Transverse colon (tissue), 4 donors: ENCODE measurements around the gene HCFC1. TPM values are rescaled to one million over a fixed set of nuclear protein-coding genes. Genes with fewer than 3 reads are reported as not detected.

ENCODE experiments used
- DNase-seq: peaks from one replicate; pipeline ENCODE4 v3.0.0-alpha.2; 2019
- H3K27ac ChIP-seq, 4 donors: fragments of 200-600 bp; sonication (generic); 2 replicates each; pipeline ENCODE4 v1.5.1; 2016 to 2018; ENCODE audit warnings: inconsistent platforms in 4 of 4
- H3K27me3 ChIP-seq: fragments of 200-600 bp; sonication (generic); 2 replicates; pipeline ENCODE4 v1.5.1; 2017; ENCODE audit warnings: inconsistent platforms
- H3K36me3 ChIP-seq, 4 donors: fragments of 200-600 bp; sonication (generic); 2 replicates each; pipeline ENCODE4 v1.5.1; 2017 to 2019; ENCODE audit warnings: inconsistent platforms in 4 of 4
- H3K4me1 ChIP-seq, 4 donors: fragments of 200-600 bp; sonication (generic); 2 replicates each; pipeline ENCODE4 v1.5.1; 2017 to 2020; ENCODE audit warnings: inconsistent platforms in 4 of 4
- H3K4me3 ChIP-seq, 4 donors: fragments of 200-600 bp; sonication (generic); 1 replicate in 1 of 4; 2 replicates in 3 of 4; pipeline versions ENCODE4 v1.5.1 to v1.6.1; 2017 to 2019; ENCODE audit warnings: inconsistent platforms in 4 of 4
- H3K9me3 ChIP-seq, 2 donors: fragments of 200-600 bp; sonication (generic); 2 replicates each; pipeline ENCODE4 v1.5.1; 2017 to 2019; ENCODE audit warnings: inconsistent platforms in 2 of 2
- EP300 ChIP-seq: sonication (generic); formaldehyde crosslinking; IDR thresholded peaks from one replicate; pipeline ENCODE4 v1.6.1; 2017; ENCODE audit warnings: antibody characterized with exemption, low read depth
- POLR2A ChIP-seq: fragments of 450-650 bp; IDR thresholded peaks from one replicate; pipeline ENCODE4 v1.6.1; 2016; ENCODE audit warnings: antibody characterized with exemption, mild to moderate bottlenecking, moderate library complexity
- POLR2AphosphoS5 ChIP-seq, 3 donors: sonication (generic); formaldehyde crosslinking; IDR thresholded peaks; one replicate each; pipeline ENCODE4 v1.6.1; 2016; ENCODE audit warnings: antibody characterized with exemption in 3 of 3
- WGBS, 2 donors: methylation state at CpG; one replicate each; pipeline ENCODE4 v1.1.5; 2018; ENCODE audit warnings: low coverage in 1 of 2; 5-methylcytosine and 5-hydroxymethylcytosine counted together
- in situ Hi-C, 4 donors: fragments of 200-750 bp; cut with MboI; loops; one replicate each; pipeline versions ENCODE4 v1.15.0 to v1.15.1; 2017; ENCODE audit warnings: low sequenced_read_pairs in 3 of 4, low pct_ligation_motif_present in 1 of 4, low pct_unique_long_range_greater_than_20kb in 1 of 4
- intact Hi-C: fragments of 100-400 bp; cut with DNase I; formaldehyde crosslinking; loops from one replicate; pipeline ENCODE4 v1.15.1; 2023; ENCODE audit warnings: low total_unique reads
- total RNA-seq, 4 donors: library from RNA; depleted of rRNA; stranded (reverse); fragments of >200 nt; gene quantifications; one replicate each; pipeline ENCODE4 v1.1.0, GENCODE V29; 2016
- TF ChIP-seq, protein P1 (sequence below), 5 experiments: fragments of 200-600 bp in 3 of 5; fragments of 450-650 bp in 2 of 5; sonication (generic) in 3 of 5; IDR thresholded peaks; 1 replicate in 2 of 5; 2 replicates in 3 of 5; pipeline ENCODE4 v1.5.1; 2016 to 2017; ENCODE audit warnings: antibody characterized with exemption in 5 of 5, inconsistent platforms in 3 of 5, mild to moderate bottlenecking in 2 of 5, moderate library complexity in 1 of 5

HCFC1 gene
- total RNA-seq, 4 donors from 2014 or later = 34.0 to 68.5 (median 49.8) TPM

DNA sequence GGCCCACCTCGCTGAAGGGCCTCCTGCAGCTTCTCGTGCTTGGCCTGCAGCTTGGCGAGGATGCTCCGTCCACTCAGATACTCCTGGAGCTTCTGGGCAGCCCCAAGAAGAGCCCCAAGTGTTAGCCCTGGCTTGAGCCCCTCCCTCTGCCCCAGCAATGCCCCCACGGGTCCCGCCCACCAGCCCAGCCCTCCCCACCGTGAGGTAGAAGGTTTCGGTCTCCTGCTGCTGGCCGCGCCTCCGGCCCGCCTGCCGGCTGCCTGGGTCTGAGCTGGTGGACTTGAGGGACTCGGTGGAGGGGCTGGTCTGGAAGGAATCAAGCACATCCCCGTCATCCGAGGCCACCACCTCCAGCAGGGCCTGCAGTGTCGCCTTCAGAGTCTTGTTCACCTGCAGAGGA is 58.4 kb downstream of the HCFC1 start:
- Histone ChIP-seq H3K27me3 (no peaks in the 10 kb centered on the region), H3K4me3 (no peak overlapping the region), H3K36me3 (no peaks in the 10 kb centered on the region), H3K27ac (no peak overlapping the region), H3K4me1 (no peaks in the 10 kb centered on the region), H3K9me3 (no peaks in the 10 kb centered on the region)
- TF ChIP-seq POLR2A (no peak), EP300 (no peak), POLR2AphosphoS5 (IDR thresholded peaks at IDR 0.05) (no peak)
- TF ChIP-seq, protein P1, sequence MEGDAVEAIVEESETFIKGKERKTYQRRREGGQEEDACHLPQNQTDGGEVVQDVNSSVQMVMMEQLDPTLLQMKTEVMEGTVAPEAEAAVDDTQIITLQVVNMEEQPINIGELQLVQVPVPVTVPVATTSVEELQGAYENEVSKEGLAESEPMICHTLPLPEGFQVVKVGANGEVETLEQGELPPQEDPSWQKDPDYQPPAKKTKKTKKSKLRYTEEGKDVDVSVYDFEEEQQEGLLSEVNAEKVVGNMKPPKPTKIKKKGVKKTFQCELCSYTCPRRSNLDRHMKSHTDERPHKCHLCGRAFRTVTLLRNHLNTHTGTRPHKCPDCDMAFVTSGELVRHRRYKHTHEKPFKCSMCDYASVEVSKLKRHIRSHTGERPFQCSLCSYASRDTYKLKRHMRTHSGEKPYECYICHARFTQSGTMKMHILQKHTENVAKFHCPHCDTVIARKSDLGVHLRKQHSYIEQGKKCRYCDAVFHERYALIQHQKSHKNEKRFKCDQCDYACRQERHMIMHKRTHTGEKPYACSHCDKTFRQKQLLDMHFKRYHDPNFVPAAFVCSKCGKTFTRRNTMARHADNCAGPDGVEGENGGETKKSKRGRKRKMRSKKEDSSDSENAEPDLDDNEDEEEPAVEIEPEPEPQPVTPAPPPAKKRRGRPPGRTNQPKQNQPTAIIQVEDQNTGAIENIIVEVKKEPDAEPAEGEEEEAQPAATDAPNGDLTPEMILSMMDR (IDR thresholded peaks at IDR 0.05) = no peak
- 85% methylated on average over 16 of the region's 17 CpGs; no CpG with 5 or more reads in 1 of the 2 donors for WGBS, 2 donors
- DNase-seq = no peak
- intact Hi-C loops = no loop called here
- in situ Hi-C loops = loop anchor here in 1 of 4 donors (25.0 kb wide), 1 partner anchor 101 kb away; no protein-coding TSS in a partner anchor

DNA sequence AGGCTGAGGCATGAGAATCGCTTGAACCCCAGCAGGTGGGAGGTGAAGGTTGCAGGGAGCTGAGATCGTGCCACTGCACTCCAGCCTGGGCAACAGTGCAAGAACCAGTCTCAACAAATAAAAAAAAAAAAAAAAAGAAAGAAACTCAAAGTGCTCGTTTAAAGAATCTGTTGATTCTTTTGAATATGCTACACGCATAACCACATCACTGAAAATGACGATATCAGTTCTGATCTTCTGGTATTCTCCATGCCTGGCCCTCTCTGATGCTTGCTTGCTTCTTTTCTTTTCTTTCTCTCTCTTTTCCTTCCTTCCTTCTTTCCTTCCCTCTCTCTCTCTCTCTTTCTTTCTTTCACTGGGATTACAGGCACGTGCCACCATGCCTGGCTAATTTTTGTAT is 59.8 kb downstream of the HCFC1 start:
- 81 to 100% methylated on average over 1 to 6 of the region's 6 CpGs for WGBS, 2 donors
- Histone ChIP-seq H3K27me3 (no peaks in the 10 kb centered on the region), H3K4me1 (no peaks in the 10 kb centered on the region), H3K4me3 (no peak overlapping the region), H3K27ac (no peak overlapping the region), H3K36me3 (no peaks in the 10 kb centered on the region), H3K9me3 (no peaks in the 10 kb centered on the region)
- in situ Hi-C loops (loop anchor here in 1 of 4 donors (25.0 kb wide), 1 partner anchor 99 kb away; no protein-coding TSS in a partner anchor), intact Hi-C loops (no loop called here)
- DNase-seq = no peak
- TF ChIP-seq, protein P1 (IDR thresholded peaks at IDR 0.05) = no peak
- TF ChIP-seq EP300 (no peak), POLR2A (no peak), POLR2AphosphoS5 (IDR thresholded peaks at IDR 0.05) (no peak)

DNA sequence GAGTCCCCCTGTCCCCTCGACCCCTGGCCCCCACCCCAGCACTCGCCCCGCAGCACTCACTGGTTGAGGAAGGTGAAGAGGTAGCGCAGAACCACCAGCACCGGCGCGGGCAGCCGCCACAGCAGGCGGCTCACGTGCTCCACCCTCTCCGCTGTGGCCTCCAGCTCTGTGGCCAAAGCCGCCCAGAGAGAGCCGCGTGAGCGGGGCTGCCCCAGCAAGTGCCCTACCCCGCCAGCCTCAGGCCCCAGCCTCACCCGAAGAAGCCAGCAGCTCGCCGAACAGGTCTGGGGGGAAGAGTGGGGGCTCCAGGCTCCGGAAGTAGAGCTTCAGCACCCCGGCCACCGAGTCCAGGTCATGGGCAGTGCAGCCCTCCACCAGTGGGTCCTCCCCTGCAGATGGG is 61.2 kb downstream of the HCFC1 start:
- no peaks in the 10 kb centered on the region for H3K27me3 ChIP-seq

DNA sequence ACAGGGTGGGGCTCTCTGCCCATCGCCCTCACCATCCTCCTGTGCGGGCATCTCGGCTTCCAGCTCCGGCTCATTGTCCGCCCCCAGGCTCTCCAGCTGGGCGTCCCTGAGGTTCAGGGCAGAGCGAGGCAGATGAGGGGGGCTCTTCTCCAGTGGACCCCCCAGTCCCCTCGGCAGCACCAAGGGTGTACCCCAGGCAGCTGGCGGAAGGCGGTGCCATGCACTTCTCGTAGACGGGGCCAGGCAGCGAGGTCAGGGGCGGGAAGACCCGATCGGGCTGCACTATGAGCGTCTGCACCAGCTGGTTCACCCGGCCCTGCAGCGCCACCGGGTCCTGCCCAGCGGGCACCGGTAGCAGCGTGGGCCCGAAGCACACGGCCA is 61.6 kb downstream of the HCFC1 start:
- intact Hi-C loops (no loop called here), in situ Hi-C loops (loop anchor here in 1 of 4 donors (25.0 kb wide), 1 partner anchor 98 kb away; no protein-coding TSS in a partner anchor)
- no peaks in the 10 kb centered on the region for H3K9me3 ChIP-seq
- no peaks in the 10 kb centered on the region for H3K4me1 ChIP-seq
- H3K27ac ChIP-seq = no peak overlapping the region
- DNase-seq = no peak
- H3K4me3 ChIP-seq = no peak overlapping the region
- 93 to 95% methylated on average over 11 to 24 of the region's 25 CpGs for WGBS, 2 donors
- no peak for TF ChIP-seq POLR2AphosphoS5 (IDR thresholded peaks at IDR 0.05)
- TF ChIP-seq POLR2A = no peak
- TF ChIP-seq, protein P1 (IDR thresholded peaks at IDR 0.05) = no peak
- no peak for TF ChIP-seq EP300
- H3K36me3 ChIP-seq = no peaks in the 10 kb centered on the region
- H3K27me3 ChIP-seq = no peaks in the 10 kb centered on the region

More for the DNA sequence above, 61.2 kb downstream of the HCFC1 start:
- no peak for DNase-seq
- H3K9me3 ChIP-seq = no peaks in the 10 kb centered on the region
- WGBS, 2 donors = 95% methylated on average over 4 of the region's 22 CpGs; no CpG with 5 or more reads in 1 of the 2 donors
- no peak for TF ChIP-seq EP300
- TF ChIP-seq POLR2A = no peak
- TF ChIP-seq, protein P1 (IDR thresholded peaks at IDR 0.05) = no peak
- H3K4me1 ChIP-seq = no peaks in the 10 kb centered on the region
- intact Hi-C loops (no loop called here), in situ Hi-C loops (loop anchor here in 1 of 4 donors (25.0 kb wide), 1 partner anchor 98 kb away; no protein-coding TSS in a partner anchor)
- no peaks in the 10 kb centered on the region for H3K36me3 ChIP-seq
- H3K27ac ChIP-seq = no peak overlapping the region
- H3K4me3 ChIP-seq = no peak overlapping the region
